ENCODE data around the gene PLEKHG4. TPM values are rescaled to one million over a fixed set of nuclear protein-coding genes. Genes with fewer than 3 reads are reported as not detected.

The PLEKHG4 gene, protein sequence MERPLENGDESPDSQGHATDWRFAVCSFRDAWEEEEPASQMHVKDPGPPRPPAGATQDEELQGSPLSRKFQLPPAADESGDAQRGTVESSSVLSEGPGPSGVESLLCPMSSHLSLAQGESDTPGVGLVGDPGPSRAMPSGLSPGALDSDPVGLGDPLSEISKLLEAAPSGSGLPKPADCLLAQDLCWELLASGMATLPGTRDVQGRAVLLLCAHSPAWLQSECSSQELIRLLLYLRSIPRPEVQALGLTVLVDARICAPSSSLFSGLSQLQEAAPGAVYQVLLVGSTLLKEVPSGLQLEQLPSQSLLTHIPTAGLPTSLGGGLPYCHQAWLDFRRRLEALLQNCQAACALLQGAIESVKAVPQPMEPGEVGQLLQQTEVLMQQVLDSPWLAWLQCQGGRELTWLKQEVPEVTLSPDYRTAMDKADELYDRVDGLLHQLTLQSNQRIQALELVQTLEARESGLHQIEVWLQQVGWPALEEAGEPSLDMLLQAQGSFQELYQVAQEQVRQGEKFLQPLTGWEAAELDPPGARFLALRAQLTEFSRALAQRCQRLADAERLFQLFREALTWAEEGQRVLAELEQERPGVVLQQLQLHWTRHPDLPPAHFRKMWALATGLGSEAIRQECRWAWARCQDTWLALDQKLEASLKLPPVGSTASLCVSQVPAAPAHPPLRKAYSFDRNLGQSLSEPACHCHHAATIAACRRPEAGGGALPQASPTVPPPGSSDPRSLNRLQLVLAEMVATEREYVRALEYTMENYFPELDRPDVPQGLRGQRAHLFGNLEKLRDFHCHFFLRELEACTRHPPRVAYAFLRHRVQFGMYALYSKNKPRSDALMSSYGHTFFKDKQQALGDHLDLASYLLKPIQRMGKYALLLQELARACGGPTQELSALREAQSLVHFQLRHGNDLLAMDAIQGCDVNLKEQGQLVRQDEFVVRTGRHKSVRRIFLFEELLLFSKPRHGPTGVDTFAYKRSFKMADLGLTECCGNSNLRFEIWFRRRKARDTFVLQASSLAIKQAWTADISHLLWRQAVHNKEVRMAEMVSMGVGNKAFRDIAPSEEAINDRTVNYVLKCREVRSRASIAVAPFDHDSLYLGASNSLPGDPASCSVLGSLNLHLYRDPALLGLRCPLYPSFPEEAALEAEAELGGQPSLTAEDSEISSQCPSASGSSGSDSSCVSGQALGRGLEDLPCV
- 10 to 100 TPM; 14.3 to 14.4 TPM for total RNA-seq

DNA sequence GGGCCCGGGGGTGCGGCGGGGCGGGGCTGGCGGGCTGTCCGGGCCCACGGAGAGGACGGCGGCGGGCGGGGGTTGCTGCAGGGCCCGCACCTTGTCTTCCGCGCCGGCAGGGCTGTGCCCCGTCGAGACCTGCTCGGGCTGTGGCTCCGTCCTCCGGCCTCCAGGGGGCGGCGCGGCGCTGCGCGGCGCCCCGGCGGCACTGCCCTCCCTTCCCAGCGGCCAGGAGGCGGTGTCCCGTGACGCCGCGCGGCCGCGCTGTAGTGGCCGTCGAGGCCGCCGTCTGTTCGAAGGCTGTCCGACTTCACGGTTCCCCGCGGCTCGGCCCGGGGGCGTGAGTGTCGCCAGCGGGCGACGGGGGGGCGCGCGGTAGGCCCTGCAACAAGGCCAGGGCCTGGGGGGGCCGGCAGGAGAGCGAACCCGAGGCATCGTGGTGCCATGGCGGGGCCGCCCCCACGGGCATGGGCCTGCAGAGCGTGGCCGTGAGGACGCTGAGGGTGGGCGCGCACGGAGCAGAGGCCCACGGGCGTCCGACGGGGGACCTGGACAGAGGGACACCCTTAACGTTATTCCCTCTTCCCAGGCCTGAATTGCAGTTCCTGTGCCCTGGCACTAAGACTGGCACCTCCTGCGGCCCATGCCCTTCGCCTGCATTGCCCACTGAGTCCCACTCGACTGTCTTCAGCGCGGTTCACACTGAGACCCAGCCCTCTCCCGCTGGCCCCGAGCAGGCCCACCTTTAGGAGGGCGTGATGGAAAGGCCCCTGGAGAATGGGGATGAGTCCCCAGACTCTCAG, at the start of gene PLEKHG4:
Gene PLEKHG4 (plus strand): TSS at position 237 of the 794 bp plus-strand sequence. CDS start 513 bp downstream, at position 750.
- peaks cover 11% of the 10 kb centered on the region for H3K36me3 Mint-ChIP-seq (ENCODE audit: low read depth)
- H3K27ac Mint-ChIP-seq, result peak within 1 kb of the TSS; percentile 86
- no peaks in the 10 kb centered on the region for H3K9me3 Mint-ChIP-seq
- CTCF ChIA-PET, result interaction anchor here (0.7 to 2.9 kb wide), 17 partner anchors 11 to 139 kb away, joined by 3 to 10 read pairs (median 4); partner anchors contain the start of genes FHOD1, KCTD19 and LRRC36
- peaks cover 20% of the 10 kb centered on the region for H3K4me1 Mint-ChIP-seq (ENCODE audit: low read depth)
- intact Hi-C loops (cut with micrococcal nuclease), result loop anchor here (1.0 to 2.0 kb wide), 7 partner anchors 32 to 325 kb away; partner anchors contain the start of genes TMEM208 and ZDHHC1
- peak within 1 kb of the TSS; percentile 79 for H3K4me3 Mint-ChIP-seq
- H3K27me3 Mint-ChIP-seq (ENCODE audit: low read depth), result no peaks in the 10 kb centered on the region
- peak; percentile 85 for DNase-seq

DNA sequence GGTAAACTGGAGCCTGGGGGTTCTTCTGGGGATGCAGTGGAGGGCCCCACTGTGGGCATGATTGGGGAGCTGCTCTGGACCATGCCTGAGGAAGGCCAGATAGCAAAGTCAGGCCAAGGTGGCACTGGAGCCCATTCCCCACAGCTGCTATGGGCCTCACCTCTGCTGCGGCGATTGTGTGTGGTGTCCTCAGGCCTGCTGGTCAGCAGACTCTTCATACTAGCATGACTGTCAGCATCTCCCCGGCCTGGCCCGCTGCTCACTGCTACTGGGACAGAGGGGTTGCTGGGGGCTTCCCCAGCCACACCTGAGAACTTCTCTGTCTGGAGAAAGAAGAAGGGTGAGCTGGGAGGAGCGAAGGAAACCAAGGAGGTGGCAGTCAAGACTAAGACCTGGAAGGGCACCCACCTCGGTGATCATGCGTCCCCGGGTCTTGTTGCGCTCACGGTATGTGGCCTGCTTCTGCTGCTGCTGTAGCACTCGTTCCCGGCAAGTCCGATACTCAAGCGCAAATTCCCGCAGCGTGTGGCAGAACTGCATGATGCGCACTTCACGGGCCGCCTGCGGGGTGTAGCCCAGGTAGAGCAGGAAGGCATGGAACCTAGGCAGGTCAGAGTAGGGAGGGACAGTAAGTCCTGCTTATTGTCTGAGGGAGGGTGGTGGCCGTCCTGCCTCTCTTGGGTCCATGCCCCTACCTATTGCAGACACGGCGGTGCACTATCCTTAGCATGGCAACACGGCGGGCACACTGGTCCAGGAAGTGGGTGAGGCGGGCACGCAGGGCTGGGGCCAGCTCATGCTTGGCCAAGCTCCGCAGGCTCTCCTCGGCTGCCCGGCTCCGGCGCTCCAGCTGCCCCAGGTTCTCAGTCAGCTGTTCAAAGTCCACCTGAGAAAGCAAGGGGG, 49.2 kb upstream of the PLEKHG4 start:
- intact Hi-C loops (cut with micrococcal nuclease), result no loop called here
- H3K9me3 Mint-ChIP-seq, result no peaks in the 10 kb centered on the region
- peak overlapping the region; percentile 28 for H3K4me3 Mint-ChIP-seq
- no peak for DNase-seq
- peaks cover 30% of the 10 kb centered on the region for H3K4me1 Mint-ChIP-seq (ENCODE audit: low read depth)
- no peak overlapping the region for H3K27ac Mint-ChIP-seq
- CTCF ChIA-PET, result no interaction called here
- no peaks in the 10 kb centered on the region for H3K27me3 Mint-ChIP-seq (ENCODE audit: low read depth)
- H3K36me3 Mint-ChIP-seq (ENCODE audit: low read depth), result peaks cover 31% of the 10 kb centered on the region

DNA sequence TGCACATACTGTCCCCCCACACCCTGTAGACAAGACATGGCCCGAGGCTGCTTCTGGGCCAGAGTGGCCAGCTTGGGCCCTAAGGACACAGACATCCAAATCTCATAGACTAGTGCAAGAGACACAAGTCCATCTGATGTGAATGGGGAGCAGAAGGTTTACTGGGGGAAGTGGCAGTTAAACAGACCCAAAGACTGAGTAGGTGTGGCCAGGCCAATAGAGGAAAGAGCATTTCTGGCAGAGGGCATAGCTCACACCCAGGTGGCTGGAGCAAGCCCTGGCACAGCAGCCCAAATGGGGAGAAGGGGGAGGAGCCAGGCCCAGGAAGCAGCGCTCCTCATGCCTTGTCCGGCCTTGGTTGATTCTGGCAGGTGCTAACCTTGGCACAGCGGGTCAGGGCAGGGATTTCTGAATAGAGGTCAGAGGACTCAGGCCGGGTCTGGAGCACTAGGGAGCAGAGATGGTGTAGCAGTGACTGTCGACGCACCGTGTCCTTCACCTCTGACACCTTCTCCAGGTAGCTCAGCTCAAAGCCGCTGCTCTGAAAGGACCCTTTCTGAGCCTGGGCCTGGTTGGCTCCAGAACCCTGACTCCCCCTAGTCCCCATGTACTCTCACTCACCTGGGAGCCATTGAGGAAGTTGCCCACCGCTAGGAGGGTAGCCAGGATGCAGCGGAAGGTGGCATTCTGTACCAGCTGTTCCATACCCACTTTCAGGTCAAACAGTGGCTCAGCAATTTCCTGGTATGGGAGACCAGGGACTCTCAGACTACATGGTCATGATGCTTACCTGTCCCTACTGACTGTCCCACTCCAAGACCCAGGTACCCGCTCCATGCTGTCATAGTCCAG, 48.3 kb upstream of the PLEKHG4 start:
- intact Hi-C loops (cut with micrococcal nuclease), result no loop called here
- no peaks in the 10 kb centered on the region for H3K9me3 Mint-ChIP-seq
- no peaks in the 10 kb centered on the region for H3K27me3 Mint-ChIP-seq (ENCODE audit: low read depth)
- no peak overlapping the region for H3K27ac Mint-ChIP-seq
- H3K36me3 Mint-ChIP-seq (ENCODE audit: low read depth), result peaks cover 33% of the 10 kb centered on the region
- peaks cover 22% of the 10 kb centered on the region for H3K4me1 Mint-ChIP-seq (ENCODE audit: low read depth)
- CTCF ChIA-PET, result interaction anchor here (0.6 to 1.0 kb wide), 2 partner anchors 13 to 240 kb away, joined by 3 read pairs; no protein-coding TSS in a partner anchor
- H3K4me3 Mint-ChIP-seq, result no peak overlapping the region
- no peak for DNase-seq

DNA sequence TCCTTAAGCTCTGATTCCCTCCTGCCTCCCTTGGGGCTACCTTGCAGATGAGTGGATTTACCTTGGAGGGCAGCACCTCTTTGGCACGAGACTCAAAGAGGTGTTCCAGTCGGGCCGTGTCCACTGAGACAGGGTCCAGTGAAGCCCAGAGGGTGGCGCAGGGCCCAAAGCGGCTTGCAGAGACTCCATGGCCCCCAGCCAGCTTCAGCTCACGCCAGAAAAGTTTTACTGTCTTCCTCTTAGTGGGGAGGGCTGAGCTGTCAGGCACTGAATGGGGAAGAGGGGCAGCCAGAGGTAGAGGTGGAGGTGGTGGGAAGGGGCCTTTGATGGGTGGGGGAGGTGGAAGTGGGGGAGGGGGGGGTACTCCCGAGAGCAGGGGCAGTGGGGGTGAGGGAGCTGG, 45.7 kb upstream of the PLEKHG4 start:
- Mint-ChIP-seq H3K9me3 (no peaks in the 10 kb centered on the region), H3K27ac (no peak overlapping the region), H3K27me3 (ENCODE audit: low read depth) (no peaks in the 10 kb centered on the region), H3K36me3 (ENCODE audit: low read depth) (peaks cover 45% of the 10 kb centered on the region), H3K4me1 (ENCODE audit: low read depth) (peaks cover 6% of the 10 kb centered on the region), H3K4me3 (no peak overlapping the region)
- intact Hi-C loops (cut with micrococcal nuclease), result no loop called here
- CTCF ChIA-PET, result no interaction called here
- DNase-seq, result no peak

DNA sequence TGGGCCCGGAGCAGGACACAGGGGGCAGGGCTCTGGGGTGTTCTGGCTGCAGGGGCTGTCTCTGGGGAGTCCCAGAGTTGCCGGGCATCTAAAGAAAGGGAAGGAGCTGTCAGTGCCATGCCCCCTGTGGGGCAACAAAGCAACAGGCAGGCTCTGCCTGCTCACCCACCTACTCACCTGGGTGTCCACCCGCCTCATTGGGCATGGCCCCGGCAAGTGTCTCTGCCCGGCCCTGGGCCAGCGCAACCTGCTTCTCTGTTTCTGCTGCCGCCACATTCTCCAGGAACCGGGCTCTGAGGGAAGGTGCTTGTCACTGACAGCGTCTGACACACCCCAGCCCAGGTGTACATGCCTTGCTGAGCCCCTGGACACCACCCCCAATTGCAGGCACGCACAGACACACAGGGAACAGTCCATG, 45.1 kb upstream of the PLEKHG4 start:
- Mint-ChIP-seq H3K9me3 (no peaks in the 10 kb centered on the region), H3K4me1 (ENCODE audit: low read depth) (peaks cover 4% of the 10 kb centered on the region), H3K27ac (no peak overlapping the region), H3K4me3 (no peak overlapping the region), H3K36me3 (ENCODE audit: low read depth) (peaks cover 44% of the 10 kb centered on the region), H3K27me3 (ENCODE audit: low read depth) (no peaks in the 10 kb centered on the region)
- intact Hi-C loops (cut with micrococcal nuclease), result no loop called here
- CTCF ChIA-PET, result interaction anchor here (0.7 to 1.2 kb wide), 2 partner anchors 105 to 128 kb away, joined by 3 to 5 read pairs; no protein-coding TSS in a partner anchor
- no peak for DNase-seq

DNA sequence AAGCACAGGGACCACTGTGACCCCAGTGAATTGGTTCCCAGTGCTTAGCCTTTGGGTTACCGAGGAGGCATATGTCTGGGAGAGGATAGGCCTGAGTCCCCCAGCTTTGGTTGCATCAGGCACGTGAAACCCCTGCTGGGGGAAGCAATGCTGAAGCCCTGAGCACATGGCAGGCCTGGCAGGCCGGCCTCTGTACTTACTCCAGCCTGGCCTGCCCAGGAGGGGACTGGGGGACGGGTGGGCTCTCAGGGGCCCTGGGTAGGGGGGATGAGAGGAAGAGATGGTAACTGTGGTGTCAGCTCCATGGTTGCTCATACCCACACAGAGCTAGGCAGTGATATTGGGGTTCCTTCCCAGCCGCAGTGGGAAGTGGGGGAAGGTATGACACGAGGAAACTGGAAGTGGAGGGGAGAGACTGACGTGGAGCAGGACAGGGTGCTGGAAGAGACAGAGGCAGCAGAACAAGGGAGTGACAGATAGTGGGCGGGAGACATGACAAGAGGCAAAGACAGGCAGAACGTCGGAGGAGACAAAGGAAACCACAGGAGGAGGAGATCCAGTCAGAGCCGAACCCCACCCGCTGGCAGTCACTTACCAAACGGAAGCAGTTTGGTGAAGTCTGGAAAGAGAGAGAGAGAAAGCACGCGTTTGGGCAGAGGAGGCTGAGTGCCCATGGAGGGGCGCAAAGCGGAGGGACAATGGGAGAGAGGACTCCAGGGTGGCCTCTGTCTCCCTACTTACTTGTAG, 43.3 kb upstream of the PLEKHG4 start:
- no peaks in the 10 kb centered on the region for H3K9me3 Mint-ChIP-seq
- DNase-seq, result no peak
- H3K36me3 Mint-ChIP-seq (ENCODE audit: low read depth), result peaks cover 35% of the 10 kb centered on the region
- peaks cover 4% of the 10 kb centered on the region for H3K4me1 Mint-ChIP-seq (ENCODE audit: low read depth)
- H3K27ac Mint-ChIP-seq, result peak overlapping the region; percentile 78
- intact Hi-C loops (cut with micrococcal nuclease), result loop anchor here (1.0 kb wide), 1 partner anchor 9 kb away; the partner anchor contains the start of gene TMEM208
- peak overlapping the region; percentile 46 for H3K4me3 Mint-ChIP-seq
- H3K27me3 Mint-ChIP-seq (ENCODE audit: low read depth), result no peaks in the 10 kb centered on the region
- CTCF ChIA-PET, result no interaction called here

DNA sequence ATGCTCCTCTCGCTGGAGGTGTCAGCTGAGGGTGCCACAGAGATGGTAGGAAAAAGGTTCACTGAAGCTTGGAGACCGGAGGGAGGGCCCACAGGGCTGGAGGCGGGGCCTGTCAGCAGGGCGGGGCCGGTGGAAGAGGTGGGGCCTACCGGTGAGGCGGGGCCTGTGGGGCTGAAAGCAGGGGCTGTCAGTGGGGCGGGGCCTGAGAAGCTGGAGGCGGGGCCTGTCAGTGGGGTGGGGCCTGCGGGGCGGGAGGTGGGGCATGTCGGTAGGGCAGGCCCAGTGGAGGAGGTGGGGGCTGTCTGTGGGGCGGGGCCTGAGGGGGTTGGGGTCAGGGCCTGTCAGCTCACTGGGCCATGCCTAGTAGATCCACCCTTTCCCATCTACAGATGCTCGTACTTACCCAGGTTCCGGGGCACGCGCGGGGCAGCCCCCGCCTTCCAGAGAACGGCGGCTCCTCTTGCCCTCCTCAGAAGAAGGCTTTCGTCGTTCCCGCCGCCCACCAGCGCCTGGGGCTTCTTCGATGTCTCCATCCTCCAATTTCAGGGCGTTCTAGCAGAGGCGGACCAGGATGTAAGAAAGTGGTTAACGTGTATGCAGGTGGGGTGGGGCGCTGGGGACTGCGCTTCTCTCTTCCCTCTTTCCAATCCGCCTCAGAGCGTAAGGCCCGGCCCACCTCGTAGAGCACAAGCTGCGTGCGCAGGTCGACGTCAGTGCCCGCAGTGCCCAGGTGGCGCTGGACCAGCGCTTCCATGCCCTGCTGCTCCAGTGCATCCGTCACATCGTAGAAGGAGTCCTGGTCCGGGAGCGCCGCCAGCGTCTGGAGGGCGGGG, 42.6 kb upstream of the PLEKHG4 start:
- peaks cover 34% of the 10 kb centered on the region for H3K36me3 Mint-ChIP-seq (ENCODE audit: low read depth)
- H3K4me1 Mint-ChIP-seq (ENCODE audit: low read depth), result peaks cover 10% of the 10 kb centered on the region
- H3K9me3 Mint-ChIP-seq, result no peaks in the 10 kb centered on the region
- peak overlapping the region; percentile 78 for H3K27ac Mint-ChIP-seq
- intact Hi-C loops (cut with micrococcal nuclease), result loop anchor here (1.0 kb wide), 1 partner anchor 9 kb away; the partner anchor contains the start of gene TMEM208
- CTCF ChIA-PET, result no interaction called here
- DNase-seq, result peak; percentile 83
- H3K4me3 Mint-ChIP-seq, result peak overlapping the region; percentile 46
- H3K27me3 Mint-ChIP-seq (ENCODE audit: low read depth), result no peaks in the 10 kb centered on the region

DNA sequence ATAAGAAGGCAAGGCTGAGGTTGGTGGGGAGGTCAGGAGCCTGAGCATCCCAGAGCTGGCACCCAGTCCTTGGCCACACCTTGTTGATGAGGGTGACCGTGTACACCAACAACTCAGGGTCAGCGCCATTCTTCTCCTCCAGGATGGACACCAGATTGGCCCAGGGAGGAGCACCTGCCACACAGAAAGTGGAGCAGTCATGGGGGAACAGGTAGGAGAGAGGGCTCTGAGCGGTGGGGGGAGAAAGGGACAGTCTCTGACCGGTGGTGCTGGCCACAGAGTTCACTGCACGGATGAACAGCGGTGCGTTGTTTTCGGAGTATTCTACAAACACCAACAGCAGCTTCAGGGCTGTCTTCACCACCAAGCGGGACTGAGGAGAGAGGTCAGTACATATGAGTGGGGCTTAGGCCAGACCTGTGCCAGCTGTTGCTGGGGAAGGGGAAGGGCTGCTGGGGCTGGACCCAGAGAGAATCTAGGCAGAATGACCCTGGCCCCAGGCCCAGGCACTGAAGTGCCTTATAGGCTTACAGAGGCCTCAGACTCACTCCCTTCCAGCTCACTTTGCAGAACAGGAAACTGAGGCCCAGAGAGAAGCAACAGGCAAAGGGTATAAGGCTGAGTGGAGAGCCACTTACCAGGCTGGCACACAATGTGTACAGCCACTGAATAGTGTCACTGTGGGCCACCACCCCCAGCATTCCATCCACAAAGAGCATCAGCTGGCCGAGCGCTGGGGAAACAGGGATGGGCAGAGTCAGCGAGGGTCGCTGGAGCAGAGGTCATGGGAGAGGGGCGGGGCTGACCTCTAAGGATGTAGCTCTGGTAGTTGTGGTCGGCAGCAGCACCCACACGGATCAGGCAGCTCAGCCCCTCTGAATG, 41.7 kb upstream of the PLEKHG4 start:
- no peaks in the 10 kb centered on the region for H3K9me3 Mint-ChIP-seq
- H3K4me3 Mint-ChIP-seq, result no peak overlapping the region
- no peaks in the 10 kb centered on the region for H3K27me3 Mint-ChIP-seq (ENCODE audit: low read depth)
- intact Hi-C loops (cut with micrococcal nuclease), result no loop called here
- peaks cover 31% of the 10 kb centered on the region for H3K36me3 Mint-ChIP-seq (ENCODE audit: low read depth)
- CTCF ChIA-PET, result interaction anchor here (1.7 kb wide), 1 partner anchor 10 kb away, joined by 8 read pairs; the partner anchor contains the start of gene TMEM208
- peak overlapping the region; percentile 50 for H3K27ac Mint-ChIP-seq
- peaks cover 15% of the 10 kb centered on the region for H3K4me1 Mint-ChIP-seq (ENCODE audit: low read depth)
- DNase-seq, result no peak

Measured in activated naive CD4-positive, alpha-beta T cell treated with anti-CD3 and anti-CD28 coated beads for 36 hours (primary cell).